Fibroblast of lung (primary cell): ENCODE data around the gene CMTM3. TPM values are rescaled to one million over a fixed set of nuclear protein-coding genes. Genes with fewer than 3 reads are reported as not detected.
"Not testable (repeated sequence)": the region's sequence is repeated elsewhere in the genome, so short reads cannot be mapped to it uniquely, and the experiment has no call there.

Experiments used
- DNase-seq, 2 donors: peaks; one replicate each; pipeline versions ENCODE4 v3.0.0 to v3.0.0-alpha.2; 2010; ENCODE audit warnings: low read depth in 2 of 2
- H2AFZ ChIP-seq: 2 replicates; pipeline ENCODE4 v1.5.1; 2012; ENCODE audit warnings: low read length, control low read depth, inconsistent platforms
- H3K27ac ChIP-seq: 2 replicates; pipeline ENCODE4 v1.5.1; 2011; ENCODE audit warnings: low read length, control low read depth; ENCODE audit not compliant: insufficient read depth
- H3K27me3 ChIP-seq: 2 replicates; pipeline ENCODE4 v1.5.1; 2011; ENCODE audit warnings: mild to moderate bottlenecking, low read length; ENCODE audit not compliant: control insufficient read depth, insufficient read depth
- H3K36me3 ChIP-seq: 2 replicates; pipeline ENCODE4 v1.5.1; 2011; ENCODE audit warnings: low read length; ENCODE audit not compliant: control insufficient read depth, insufficient read depth
- H3K4me1 ChIP-seq: 2 replicates; pipeline ENCODE4 v1.5.1; 2011; ENCODE audit warnings: low read length; ENCODE audit not compliant: control insufficient read depth, insufficient read depth; ENCODE audit errors: extremely low read depth
- H3K4me2 ChIP-seq: 2 replicates; pipeline ENCODE4 v1.5.1; 2011; ENCODE audit warnings: low read length, control low read depth; ENCODE audit not compliant: insufficient read depth; ENCODE audit errors: extremely low read depth
- H3K4me3 ChIP-seq, 4 experiments: fragments of 200-600 bp in 1 of 4; sonication (generic) in 1 of 4; replicated peaks in 1 of 4; 2 replicates each; pipeline ENCODE4 v1.5.1; 2011 to 2016; ENCODE audit warnings: low read length in 4 of 4, low read depth in 3 of 4, mild to moderate bottlenecking in 3 of 4, control low read depth in 2 of 4, inconsistent platforms in 1 of 4, mixed read lengths in 1 of 4; ENCODE audit not compliant: insufficient read depth in 1 of 4; ENCODE audit errors: control extremely low read depth in 1 of 4
- H3K79me2 ChIP-seq: 2 replicates; pipeline ENCODE4 v1.5.1; 2012; ENCODE audit warnings: mild to moderate bottlenecking, low read length, inconsistent platforms; ENCODE audit not compliant: control insufficient read depth, insufficient read depth
- H3K9ac ChIP-seq: 2 replicates; pipeline ENCODE4 v1.5.1; 2011; ENCODE audit warnings: mild to moderate bottlenecking, low read length, control low read depth; ENCODE audit not compliant: insufficient read depth
- H3K9me3 ChIP-seq: 2 replicates; pipeline ENCODE4 v1.5.1; 2012; ENCODE audit warnings: low read depth, low read length; ENCODE audit not compliant: control insufficient read depth, insufficient read depth
- H4K20me1 ChIP-seq: 2 replicates; pipeline ENCODE4 v1.5.1; 2011; ENCODE audit warnings: low read length; ENCODE audit not compliant: control insufficient read depth, insufficient read depth; ENCODE audit errors: extremely low read depth
- CTCF ChIP-seq, 2 donors: IDR thresholded peaks in 1 of 2; conservative IDR thresholded peaks in 1 of 2; 1 replicate in 1 of 2; 2 replicates in 1 of 2; pipeline ENCODE4 v1.5.1; 2011 to 2012; ENCODE audit warnings: low read length in 2 of 2, control low read depth in 1 of 2, inconsistent platforms in 1 of 2, low read depth in 1 of 2, mild to moderate bottlenecking in 1 of 2
- EZH2 ChIP-seq: IDR thresholded peaks from 2 replicates; pipeline ENCODE4 v1.5.1; 2012; ENCODE audit warnings: low read length, control low read depth, mild to moderate bottlenecking; ENCODE audit errors: missing control alignments
- polyA plus RNA-seq, 2 donors: library from polyadenylated mRNA; depleted of rRNA in 1 of 2; stranded (reverse) in 1 of 2; unstranded in 1 of 2; fragments of >200 nt; gene quantifications; 2 replicates each; pipeline ENCODE4 v1.2.1, GENCODE V29; 2011 to 2012; ENCODE audit warnings: missing spikeins in 1 of 2
- total RNA-seq: library from RNA; depleted of rRNA; stranded (reverse); fragments of >200 nt; gene quantifications from 2 replicates; pipeline ENCODE4 v1.2.1, GENCODE V29; 2014

Gene CMTM3
- total and polyA plus RNA-seq, 2 donors (not counting 1 experiment from before 2014, with no cell fraction given): 10.1 to 18.6 TPM

- H3K9me3 ChIP-seq: no peaks in the 10 kb centered on the region
- H3K27me3 ChIP-seq: no peaks in the 10 kb centered on the region
- H3K4me3 ChIP-seq: no peak overlapping the region
- no peak overlapping the region for H3K9ac ChIP-seq
- TF ChIP-seq EZH2 (no peak), CTCF (conservative IDR thresholded peaks at IDR 0.05 in 1 of 2, IDR thresholded peaks at IDR 0.05 in 1 of 2; ENCODE audit: low read depth in 1 of 2, low read length in 2 of 2) (no peak)
- H3K4me2 ChIP-seq: no peak overlapping the region
- H4K20me1 ChIP-seq: no peaks in the 10 kb centered on the region
- no peaks in the 10 kb centered on the region for H3K36me3 ChIP-seq
- no peaks in the 10 kb centered on the region for H3K4me1 ChIP-seq
- DNase-seq: no peak
- H3K27ac ChIP-seq: no peak overlapping the region
- H2AFZ ChIP-seq: no peak overlapping the region
- H3K79me2 ChIP-seq: no peaks in the 10 kb centered on the region
Observed at GRCh38 chr16:66629856-66630255, 25.4 kb downstream of the CMTM3 start.

- not testable (repeated sequence) for H3K27ac ChIP-seq, H3K79me2 ChIP-seq, H3K9ac ChIP-seq, H3K4me3 ChIP-seq, H3K36me3 ChIP-seq, H2AFZ ChIP-seq, H3K4me2 ChIP-seq, H3K27me3 ChIP-seq, DNase-seq, H3K4me1 ChIP-seq, H4K20me1 ChIP-seq, H3K9me3 ChIP-seq
Observed at GRCh38 chr16:66630561-66631260, 26.2 kb downstream of the CMTM3 start.

- H3K4me3 ChIP-seq, H3K4me1 ChIP-seq, H2AFZ ChIP-seq, H3K27ac ChIP-seq, H3K4me2 ChIP-seq, DNase-seq, H3K36me3 ChIP-seq, H4K20me1 ChIP-seq, H3K9me3 ChIP-seq, H3K9ac ChIP-seq, H3K27me3 ChIP-seq, H3K79me2 ChIP-seq: not testable (repeated sequence)
Observed at GRCh38 chr16:66631558-66631957, 27.1 kb downstream of the CMTM3 start.

GRCh38 chr16:66634527-66635196, 30.2 kb downstream of the CMTM3 start:
- Histone ChIP-seq H3K79me2 (no peaks in the 10 kb centered on the region), H3K36me3 (no peaks in the 10 kb centered on the region), H3K9me3 (no peaks in the 10 kb centered on the region), H3K4me1 (no peaks in the 10 kb centered on the region), H4K20me1 (no peaks in the 10 kb centered on the region), H3K9ac (no peak overlapping the region), H3K27me3 (no peaks in the 10 kb centered on the region), H3K4me2 (no peak overlapping the region), H3K27ac (no peak overlapping the region), H2AFZ (no peak overlapping the region), H3K4me3 (no peak overlapping the region)
- TF ChIP-seq CTCF (conservative IDR thresholded peaks at IDR 0.05 in 1 of 2, IDR thresholded peaks at IDR 0.05 in 1 of 2; ENCODE audit: low read depth in 1 of 2, low read length in 2 of 2): no peak
- TF ChIP-seq EZH2: no peak
- no peak for DNase-seq
